SK-N-SH (cell line): Measurements from ENCODE around the gene SYT14.

Experiments
- FOXM1 ChIP-seq: IDR thresholded peaks from 2 replicates; pipeline ENCODE4 v1.4.0; 2012; ENCODE audit warnings: low read depth, mild to moderate bottlenecking
- TAF1 ChIP-seq: IDR thresholded peaks from 2 replicates; pipeline ENCODE4 v1.6.1; 2012; ENCODE audit warnings: low read depth, mild to moderate bottlenecking, low read length, moderate library complexity, borderline replicate concordance
- YY1 ChIP-seq: IDR thresholded peaks from 2 replicates; pipeline ENCODE4 v1.4.0; 2012; ENCODE audit warnings: low read depth, mild to moderate bottlenecking
- TF ChIP-seq, protein P1 (sequence below): fragments of 200-600 bp; sonication (generic); IDR thresholded peaks from 2 replicates; pipeline ENCODE4 v1.6.1; 2017; ENCODE audit warnings: antibody characterized with exemption, mild to moderate bottlenecking, moderate library complexity

DNA sequence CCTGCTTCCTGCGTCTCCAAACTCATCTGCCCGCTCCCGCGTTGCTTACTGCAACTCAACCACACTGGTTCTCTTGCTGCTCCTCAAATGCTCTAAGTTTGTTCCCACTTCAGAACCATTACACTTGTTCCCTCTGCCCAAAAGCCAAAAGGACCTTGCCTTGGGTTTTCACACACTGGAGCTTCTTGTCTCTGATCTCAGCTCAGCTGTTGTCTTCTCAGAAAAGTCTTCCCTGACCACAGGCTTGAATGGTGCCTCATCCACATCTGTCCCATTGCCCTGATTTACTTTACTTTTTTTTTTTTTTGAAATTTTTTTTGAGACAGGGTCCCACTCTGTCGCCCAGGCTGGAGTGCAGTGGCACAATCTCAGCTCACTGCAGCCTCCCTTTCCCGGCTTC lies 44.3 kb upstream of the SYT14 start:
- TF ChIP-seq, protein P1, sequence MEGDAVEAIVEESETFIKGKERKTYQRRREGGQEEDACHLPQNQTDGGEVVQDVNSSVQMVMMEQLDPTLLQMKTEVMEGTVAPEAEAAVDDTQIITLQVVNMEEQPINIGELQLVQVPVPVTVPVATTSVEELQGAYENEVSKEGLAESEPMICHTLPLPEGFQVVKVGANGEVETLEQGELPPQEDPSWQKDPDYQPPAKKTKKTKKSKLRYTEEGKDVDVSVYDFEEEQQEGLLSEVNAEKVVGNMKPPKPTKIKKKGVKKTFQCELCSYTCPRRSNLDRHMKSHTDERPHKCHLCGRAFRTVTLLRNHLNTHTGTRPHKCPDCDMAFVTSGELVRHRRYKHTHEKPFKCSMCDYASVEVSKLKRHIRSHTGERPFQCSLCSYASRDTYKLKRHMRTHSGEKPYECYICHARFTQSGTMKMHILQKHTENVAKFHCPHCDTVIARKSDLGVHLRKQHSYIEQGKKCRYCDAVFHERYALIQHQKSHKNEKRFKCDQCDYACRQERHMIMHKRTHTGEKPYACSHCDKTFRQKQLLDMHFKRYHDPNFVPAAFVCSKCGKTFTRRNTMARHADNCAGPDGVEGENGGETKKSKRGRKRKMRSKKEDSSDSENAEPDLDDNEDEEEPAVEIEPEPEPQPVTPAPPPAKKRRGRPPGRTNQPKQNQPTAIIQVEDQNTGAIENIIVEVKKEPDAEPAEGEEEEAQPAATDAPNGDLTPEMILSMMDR = no peak
- TF ChIP-seq TAF1 (no peak), YY1 (no peak), FOXM1 (no peak)
